SK-N-SH treated with all-trans-retinoic acid at 6 μM for 48 hours (cell line): ENCODE measurements around the gene SH2D3A.

ENCODE experiments used
- CSDC2 ChIP-seq: fragments of 250-450 bp; sonication (Bioruptor Pico); IDR thresholded peaks from 2 replicates; pipeline ENCODE4 v1.5.0; 2020; ENCODE audit warnings: mild to moderate bottlenecking, moderate library complexity
- ESRRG ChIP-seq: fragments of 250-450 bp; sonication (Bioruptor Pico); IDR thresholded peaks from 2 replicates; pipeline ENCODE4 v1.6.1; 2021; ENCODE audit warnings: mild to moderate bottlenecking
- ISL1 ChIP-seq: fragments of 250-450 bp; sonication (Bioruptor Pico); IDR thresholded peaks from 2 replicates; pipeline ENCODE4 v2.1.2; 2022; ENCODE audit warnings: mild to moderate bottlenecking, moderate library complexity
- OSR1 ChIP-seq: fragments of 250-450 bp; sonication (Bioruptor Pico); IDR thresholded peaks from 2 replicates; pipeline ENCODE4 v1.8.0; 2022; ENCODE audit warnings: moderate library complexity, mild to moderate bottlenecking, inconsistent platforms
- PPARA ChIP-seq: fragments of 250-450 bp; sonication (Bioruptor Pico); IDR thresholded peaks from 2 replicates; pipeline ENCODE4 v1.5.0; 2020; ENCODE audit warnings: mild to moderate bottlenecking, borderline replicate concordance
- TCF4 ChIP-seq: fragments of 250-450 bp; sonication (Bioruptor Pico); IDR thresholded peaks from 2 replicates; pipeline ENCODE4 v1.8.0; 2021; ENCODE audit warnings: mild to moderate bottlenecking, moderate library complexity, borderline replicate concordance
- TOX ChIP-seq: fragments of 250-450 bp; sonication (Bioruptor Pico); IDR thresholded peaks from 2 replicates; pipeline ENCODE4 v1.8.0; 2021; ENCODE audit warnings: mild to moderate bottlenecking, moderate library complexity, borderline replicate concordance
- ZFP3 ChIP-seq: fragments of 250-450 bp; sonication (Bioruptor Pico); IDR thresholded peaks from 2 replicates; pipeline ENCODE4 v1.5.0; 2020; ENCODE audit warnings: mild to moderate bottlenecking, moderate library complexity
- ZFP30 ChIP-seq: fragments of 450-650 bp; formaldehyde crosslinking; IDR thresholded peaks from 2 replicates; pipeline ENCODE4 v1.5.0; 2022; ENCODE audit warnings: mild to moderate bottlenecking, moderate library complexity
- ZNF565 ChIP-seq: fragments of 450-650 bp; formaldehyde crosslinking; conservative IDR thresholded peaks from 2 replicates; pipeline ENCODE4 v1.5.0; 2020; ENCODE audit warnings: low read depth, mild to moderate bottlenecking, moderate library complexity
- ZNF70 ChIP-seq: fragments of 450-650 bp; formaldehyde crosslinking; IDR thresholded peaks from 2 replicates; pipeline ENCODE4 v1.5.0; 2020; ENCODE audit warnings: mild to moderate bottlenecking, moderate library complexity
- ZNF8 ChIP-seq: fragments of 450-650 bp; formaldehyde crosslinking; IDR thresholded peaks from 2 replicates; pipeline ENCODE4 v1.5.0; 2020; ENCODE audit warnings: mild to moderate bottlenecking, moderate library complexity
- TF ChIP-seq, protein P1 (sequence below): fragments of 250-450 bp; sonication (Bioruptor Pico); IDR thresholded peaks from 2 replicates; pipeline ENCODE4 v1.8.0; 2020; ENCODE audit warnings: mild to moderate bottlenecking, moderate library complexity, borderline replicate concordance

DNA sequence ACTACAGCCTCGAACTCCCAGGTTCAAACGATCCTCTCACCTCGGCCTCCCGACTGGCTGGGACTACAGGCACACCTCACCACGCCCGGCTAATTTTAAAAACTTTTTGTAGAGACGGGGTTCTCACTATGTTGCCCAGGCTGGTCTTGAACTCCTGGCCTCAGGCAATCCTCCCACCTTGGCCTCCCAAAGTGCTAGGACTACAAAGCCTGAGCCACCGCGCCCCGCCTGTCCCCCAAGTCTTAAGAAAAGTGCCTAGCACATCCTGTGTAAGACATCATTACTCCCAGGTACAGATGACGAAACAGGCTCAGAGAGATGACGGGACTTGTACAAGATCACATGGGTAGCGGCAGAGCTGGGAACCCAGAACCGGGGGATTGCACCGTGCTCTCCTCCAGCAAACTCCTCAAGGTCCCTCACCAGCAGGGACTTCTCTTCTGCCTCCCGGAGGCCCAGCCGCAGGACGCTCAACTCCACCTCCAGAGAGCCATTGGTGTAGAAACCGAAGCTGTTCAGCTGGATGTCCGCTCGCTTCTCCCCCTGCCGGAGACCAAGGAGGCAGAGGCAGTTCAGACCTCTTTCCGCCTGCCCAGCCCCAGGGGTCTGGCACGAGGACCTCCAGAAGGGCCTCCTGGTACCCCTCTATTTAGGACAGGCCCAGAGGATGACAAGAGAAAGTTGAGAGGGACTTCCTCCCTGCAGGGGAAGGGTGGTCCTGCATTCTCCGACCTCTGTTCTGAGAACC is 30.9 kb downstream of the SH2D3A start:
- TF ChIP-seq CSDC2 (CRISPR knock-in tag) (no peak), ISL1 (no peak), OSR1 (CRISPR knock-in tag) (no peak), TCF4 (CRISPR knock-in tag) (no peak), ZNF565 (CRISPR knock-in tag) (no peak), ESRRG (CRISPR knock-in tag) (no peak), ZNF8 (CRISPR knock-in tag) (no peak), ZFP30 (no peak), ZFP3 (CRISPR knock-in tag) (peak; percentile 97), ZNF70 (CRISPR knock-in tag) (no peak), TOX (no peak), PPARA (CRISPR knock-in tag) (no peak)
- TF ChIP-seq, protein P1, sequence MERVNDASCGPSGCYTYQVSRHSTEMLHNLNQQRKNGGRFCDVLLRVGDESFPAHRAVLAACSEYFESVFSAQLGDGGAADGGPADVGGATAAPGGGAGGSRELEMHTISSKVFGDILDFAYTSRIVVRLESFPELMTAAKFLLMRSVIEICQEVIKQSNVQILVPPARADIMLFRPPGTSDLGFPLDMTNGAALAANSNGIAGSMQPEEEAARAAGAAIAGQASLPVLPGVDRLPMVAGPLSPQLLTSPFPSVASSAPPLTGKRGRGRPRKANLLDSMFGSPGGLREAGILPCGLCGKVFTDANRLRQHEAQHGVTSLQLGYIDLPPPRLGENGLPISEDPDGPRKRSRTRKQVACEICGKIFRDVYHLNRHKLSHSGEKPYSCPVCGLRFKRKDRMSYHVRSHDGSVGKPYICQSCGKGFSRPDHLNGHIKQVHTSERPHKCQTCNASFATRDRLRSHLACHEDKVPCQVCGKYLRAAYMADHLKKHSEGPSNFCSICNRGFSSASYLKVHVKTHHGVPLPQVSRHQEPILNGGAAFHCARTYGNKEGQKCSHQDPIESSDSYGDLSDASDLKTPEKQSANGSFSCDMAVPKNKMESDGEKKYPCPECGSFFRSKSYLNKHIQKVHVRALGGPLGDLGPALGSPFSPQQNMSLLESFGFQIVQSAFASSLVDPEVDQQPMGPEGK (CRISPR knock-in tag): no peak
